ENCODE measurements around the gene H1-8.

- no peak for TF ChIP-seq RAD21 (IDR thresholded peaks at IDR 0.05; ENCODE audit: low read depth)
- no peak for TF ChIP-seq REST (IDR thresholded peaks at IDR 0.05; ENCODE audit: low read depth)
- TF ChIP-seq YY1 (IDR thresholded peaks at IDR 0.05; ENCODE audit: low read depth), result no peak
- no peak for TF ChIP-seq CEBPB (IDR thresholded peaks at IDR 0.05)
- TF ChIP-seq TAF1 (IDR thresholded peaks at IDR 0.05; ENCODE audit: low read depth), result no peak
- no peak for TF ChIP-seq EP300 (IDR thresholded peaks at IDR 0.05; ENCODE audit: borderline replicate concordance)
These were observed 13.4 kb upstream of the H1-8 start for GRCh38 chr3:129529436-129530210.

All from Ishikawa (cell line).